ENCODE measurements around the gene TCEANC.
A peak's percentile ranks its signal among the peaks of the same experiment; 100 is the strongest.

TCEANC gene

GRCh38 chrX:13688958-13689740 is 36.2 kb downstream of the TCEANC start, which contains the start of gene RAB9A (continued):
- peak; percentile 58; the same call in 1 of the 2 replicates for TF ChIP-seq ZNF423 (tag by site-specific recombination; IDR thresholded peaks at IDR 0.05)
- TF ChIP-seq ZFP41 (tag by site-specific recombination; IDR thresholded peaks at IDR 0.05; ENCODE audit: borderline replicate concordance) = no peak

- TF ChIP-seq ZNF362 (tag by site-specific recombination; IDR thresholded peaks at IDR 0.05) = no peak
- TF ChIP-seq WT1 (tag by site-specific recombination; IDR thresholded peaks at IDR 0.05) = no peak
- 0 out of 2 replicates have a peak, but pooled peaks have one; percentile 1 for TF ChIP-seq ZNF600 (tag by site-specific recombination; IDR thresholded peaks at IDR 0.05)
- TF ChIP-seq ZNF114 (tag by site-specific recombination; IDR thresholded peaks at IDR 0.05) = no peak
- TF ChIP-seq ZNF174 (tag by site-specific recombination; IDR thresholded peaks at IDR 0.05) = no peak
- no peak for TF ChIP-seq ZNF324 (tag by site-specific recombination; IDR thresholded peaks at IDR 0.05)
- peak; percentile 83 for TF ChIP-seq PRDM6 (tag by site-specific recombination; IDR thresholded peaks at IDR 0.05)
- TF ChIP-seq ZNF366 (tag by site-specific recombination; conservative IDR thresholded peaks at IDR 0.05) = 0 out of 2 replicates have a peak, but pooled peaks have one; percentile 4
- 0 out of 2 replicates have a peak, but pooled peaks have one; percentile 30 for TF ChIP-seq GFI1B (tag by site-specific recombination; IDR thresholded peaks at IDR 0.05)
- no peaks in the 10 kb centered on the region for H3K9me3 ChIP-seq (ENCODE audit: control insufficient read depth, insufficient read depth, low read depth, low read length)
- POLR2A ChIA-PET = interaction anchor here (1.1 to 3.2 kb wide), 9 partner anchors 8 to 47 kb away, joined by 3 to 21 read pairs (median 7); partner anchors contain the start of genes OFD1 and TRAPPC2
- H3K27ac ChIP-seq (ENCODE audit: extremely low read depth, low read depth, low read length) = peak overlapping the region; percentile 98
- H3K4me1 ChIP-seq (ENCODE audit: control insufficient read depth, insufficient read depth, low read length) = peaks cover 51% of the 10 kb centered on the region
- CTCF ChIA-PET = no interaction called here
- no peaks in the 10 kb centered on the region for H3K36me3 ChIP-seq (ENCODE audit: control insufficient read depth in 2 of 2, insufficient read depth in 1 of 2, low read length in 2 of 2)
- H3K4me3 ChIP-seq (ENCODE audit: low read depth, low read length) = peak overlapping the region; percentile 94
These were observed 36.8 kb downstream of the TCEANC start for GRCh38 chrX:13689741-13690211.

GRCh38 chrX:13690836-13691235 is 37.9 kb downstream of the TCEANC start:
- Histone ChIP-seq H3K9me3 (ENCODE audit: control insufficient read depth, insufficient read depth, low read depth, low read length) (no peaks in the 10 kb centered on the region), H3K4me1 (ENCODE audit: control insufficient read depth, insufficient read depth, low read length) (peaks cover 47% of the 10 kb centered on the region), H3K4me3 (ENCODE audit: low read depth, low read length) (peak overlapping the region; percentile 94), H3K27ac (ENCODE audit: extremely low read depth, low read depth, low read length) (peak overlapping the region; percentile 98; the same call in 1 of the 2 replicates), H3K36me3 (ENCODE audit: control insufficient read depth in 2 of 2, insufficient read depth in 1 of 2, low read length in 2 of 2) (no peaks in the 10 kb centered on the region)
- TF ChIP-seq ZFP3 (tag by site-specific recombination; IDR thresholded peaks at IDR 0.05; ENCODE audit: low read depth) = no peak
- TF ChIP-seq ZNF654 (tag by site-specific recombination; IDR thresholded peaks at IDR 0.05; ENCODE audit: low read depth) = peak; percentile 8; the same call in 1 of the 2 replicates
- peak; percentile 78; the same call in 1 of the 2 replicates for TF ChIP-seq ZNF18 (tag by site-specific recombination; IDR thresholded peaks at IDR 0.05)
- TF ChIP-seq PRDM10 (tag by site-specific recombination; IDR thresholded peaks at IDR 0.05) = peak; percentile 78
- TF ChIP-seq PATZ1 (tag by site-specific recombination; IDR thresholded peaks at IDR 0.05) = 0 out of 2 replicates have a peak, but pooled peaks have one; percentile 18
- CTCF ChIA-PET = interaction anchor here (0.7 to 1.3 kb wide), 4 partner anchors 28 to 466 kb away, joined by 3 to 5 read pairs (median 4); partner anchors contain the start of gene OFD1
- POLR2A ChIA-PET = interaction anchor here (1.1 to 5.0 kb wide), 3 partner anchors 9 to 44 kb away, joined by 3 to 27 read pairs (median 4); partner anchors contain the start of genes OFD1 and TRAPPC2
